GM23338 (cell line): ENCODE measurements around the gene F12. TPM values are rescaled to one million over a fixed set of nuclear protein-coding genes. Genes with fewer than 3 reads are reported as not detected.

Experiments used
- ATAC-seq: fragments of 200-7000 bp; cut with Tn5 transposase; 3 replicates; pipeline ENCODE4 v1.9.1; 2020
- DNase-seq: peaks from one replicate; pipeline ENCODE4 v3.0.0-alpha.2; 2015; ENCODE audit warnings: low spot score
- H2AFZ ChIP-seq: fragments of 200-600 bp; sonication (generic); 2 replicates; pipeline ENCODE4 v1.8.0; 2016; ENCODE audit warnings: antibody characterized with exemption, mild to moderate bottlenecking, moderate library complexity
- H3F3A ChIP-seq: fragments of 200-600 bp; sonication (generic); replicated peaks from 2 replicates; pipeline ENCODE4 v1.8.0; 2017; ENCODE audit warnings: antibody characterized with exemption, mixed run types, low read depth
- H3K27ac ChIP-seq: fragments of 200-600 bp; sonication (generic); 2 replicates; pipeline ENCODE4 v1.6.1; 2016; ENCODE audit warnings: low read depth
- H3K27me3 ChIP-seq: fragments of 200-600 bp; sonication (generic); 2 replicates; pipeline ENCODE4 v1.8.0; 2016; ENCODE audit warnings: mild to moderate bottlenecking, mixed run types, moderate library complexity; ENCODE audit not compliant: insufficient read depth
- H3K36me3 ChIP-seq: fragments of 200-600 bp; sonication (generic); 2 replicates; pipeline ENCODE4 v1.8.0; 2016; ENCODE audit warnings: mild to moderate bottlenecking; ENCODE audit not compliant: insufficient read depth
- H3K4me1 ChIP-seq: fragments of 200-600 bp; sonication (generic); 2 replicates; pipeline ENCODE4 v1.8.0; 2016; ENCODE audit warnings: mild to moderate bottlenecking, moderate library complexity; ENCODE audit not compliant: insufficient read depth
- H3K4me2 ChIP-seq: fragments of 200-600 bp; sonication (generic); 2 replicates; pipeline ENCODE4 v1.7.1; 2017; ENCODE audit warnings: mixed run types
- H3K4me3 ChIP-seq: fragments of 200-600 bp; sonication (generic); 2 replicates; pipeline ENCODE4 v1.6.1; 2016; ENCODE audit warnings: mixed run types
- H3K79me2 ChIP-seq: fragments of 200-600 bp; sonication (generic); replicated peaks from 2 replicates; pipeline ENCODE4 v1.8.0; 2017; ENCODE audit warnings: mild to moderate bottlenecking; ENCODE audit not compliant: insufficient read depth
- H3K9me2 ChIP-seq: fragments of 200-600 bp; sonication (generic); 2 replicates; pipeline ENCODE4 v1.8.0; 2017; ENCODE audit not compliant: insufficient read depth
- H4K20me1 ChIP-seq: fragments of 200-600 bp; sonication (generic); replicated peaks from 2 replicates; pipeline ENCODE4 v1.8.0; 2017; ENCODE audit warnings: mild to moderate bottlenecking; ENCODE audit not compliant: insufficient read depth
- H3K27ac Mint-ChIP-seq: 2 replicates; pipeline ENCODE4 v1.8.0; 2020; ENCODE audit warnings: inconsistent platforms, mild to moderate bottlenecking, moderate library complexity, mixed read lengths
- H3K27me3 Mint-ChIP-seq: 3 replicates; pipeline ENCODE4 v1.8.0; 2022; ENCODE audit warnings: low read depth, mild to moderate bottlenecking, moderate library complexity, mixed read lengths, inconsistent platforms; ENCODE audit not compliant: insufficient read depth, poor library complexity
- H3K36me3 Mint-ChIP-seq: 3 replicates; pipeline ENCODE4 v1.8.0; 2021; ENCODE audit warnings: low read depth, mild to moderate bottlenecking, inconsistent platforms, moderate library complexity, mixed read lengths
- H3K4me1 Mint-ChIP-seq: 3 replicates; pipeline ENCODE4 v1.8.0; 2020; ENCODE audit warnings: mild to moderate bottlenecking, inconsistent platforms, mixed read lengths
- H3K4me3 Mint-ChIP-seq: 3 replicates; pipeline ENCODE4 v1.8.0; 2021; ENCODE audit warnings: moderate library complexity, mild to moderate bottlenecking, inconsistent platforms, mixed read lengths
- H3K9me3 Mint-ChIP-seq: 3 replicates; pipeline ENCODE4 v1.8.0; 2020; ENCODE audit warnings: moderate library complexity, mild to moderate bottlenecking, inconsistent platforms, mixed read lengths
- ETS1 ChIP-seq: IDR thresholded peaks from 2 replicates; pipeline ENCODE4 v1.6.1; 2016; ENCODE audit warnings: antibody characterized with exemption
- ZNF331 ChIP-seq: fragments of 250-450 bp; sonication (Bioruptor Pico); IDR thresholded peaks from 2 replicates; pipeline ENCODE4 v1.5.0; 2020; ENCODE audit warnings: low read depth, mild to moderate bottlenecking, moderate library complexity
- ZNF462 ChIP-seq: fragments of 250-450 bp; sonication (Bioruptor Pico); IDR thresholded peaks from 2 replicates; pipeline ENCODE4 v1.5.0; 2020; ENCODE audit warnings: mild to moderate bottlenecking, moderate library complexity
- polyA plus RNA-seq: library from polyadenylated mRNA; unstranded; fragments of >200 nt; fragmentation: Nextera tagmentation; extraction: Ambion mirVana; gene quantifications from 2 replicates; pipeline ENCODE4 v1.2.1, GENCODE V29; 2016
- total RNA-seq: library from RNA; depleted of rRNA; stranded (reverse); fragments of >200 nt; shearing (Covaris generic); gene quantifications from 2 replicates; pipeline ENCODE4 v1.2.3, GENCODE V29; 2014

Gene F12
- total and polyA plus RNA-seq, 2 experiments from 2014 or later: 2.9 to 8.0 TPM

GRCh38 chr5:177428574-177429217, 19.3 kb upstream of the F12 start:
- Mint-ChIP-seq H3K4me1 (peaks cover 24% of the 10 kb centered on the region), H3K9me3 (no peaks in the 10 kb centered on the region; the same call in 2 of the 3 replicates)

More at GRCh38 chr5:177428574-177429217, 19.3 kb upstream of the F12 start:
- peaks cover 10% of the 10 kb centered on the region; the same call in 2 of the 3 replicates for H3K36me3 Mint-ChIP-seq
- Histone ChIP-seq H3K27me3 (no peaks in the 10 kb centered on the region), H3K4me1 (peaks cover 20% of the 10 kb centered on the region), H2AFZ (no peak overlapping the region), H3K4me2 (no peak overlapping the region), H3K27ac (no peak overlapping the region), H4K20me1 (peaks cover 13% of the 10 kb centered on the region), H3K36me3 (no peaks in the 10 kb centered on the region; the same call in 1 of the 2 replicates), H3F3A (peaks cover 16% of the 10 kb centered on the region), H3K9me2 (no peaks in the 10 kb centered on the region), H3K79me2 (peaks cover 21% of the 10 kb centered on the region), H3K4me3 (no peak overlapping the region)
- no peak for TF ChIP-seq ETS1
- TF ChIP-seq ZNF331 (CRISPR knock-in tag): no peak
- TF ChIP-seq ZNF462 (CRISPR knock-in tag): no peak
- DNase-seq: no peak
- H3K27ac Mint-ChIP-seq: peak overlapping the region; percentile 22; the same call in 1 of the 2 replicates
- peak overlapping the region; percentile 21; the same call in 2 of the 3 replicates for H3K4me3 Mint-ChIP-seq
- H3K27me3 Mint-ChIP-seq: peaks cover 21% of the 10 kb centered on the region
- no peak for ATAC-seq
